Endodermal cell (in vitro differentiated cells): ENCODE results near the gene CTIF. TPM values are rescaled to one million over a fixed set of nuclear protein-coding genes. Genes with fewer than 3 reads are reported as not detected.

Experiments
- DNase-seq: peaks from one replicate; pipeline ENCODE4 v3.0.0-alpha.2; 2017
- H3K27ac ChIP-seq: 2 replicates; pipeline ENCODE4 v1.5.1; 2013; ENCODE audit warnings: mild to moderate bottlenecking, low read depth, low read length, moderate library complexity
- H3K27me3 ChIP-seq: 2 replicates; pipeline ENCODE4 v1.6.1; 2013; ENCODE audit warnings: mild to moderate bottlenecking, low read length, moderate library complexity; ENCODE audit not compliant: insufficient read depth, control insufficient read depth, poor library complexity, severe bottlenecking
- H3K36me3 ChIP-seq: 2 replicates; pipeline ENCODE4 v1.7.0; 2013; ENCODE audit warnings: mild to moderate bottlenecking, low read length, moderate library complexity; ENCODE audit not compliant: control insufficient read depth, insufficient read depth
- H3K4me1 ChIP-seq: one replicate; pipeline ENCODE4 v1.7.0; 2013; ENCODE audit warnings: low read length; ENCODE audit not compliant: control insufficient read depth, insufficient read depth
- H3K4me3 ChIP-seq: 2 replicates; pipeline ENCODE4 v1.5.1; 2013; ENCODE audit warnings: mild to moderate bottlenecking, low read length, moderate library complexity
- H3K9ac ChIP-seq: 2 replicates; pipeline ENCODE4 v1.6.1; 2013; ENCODE audit warnings: mild to moderate bottlenecking, low read length, moderate library complexity; ENCODE audit not compliant: poor library complexity, severe bottlenecking; ENCODE audit errors: extremely low read depth
- H3K9me3 ChIP-seq: 2 replicates; pipeline ENCODE4 v1.6.1; 2013; ENCODE audit warnings: mild to moderate bottlenecking, low read length, moderate library complexity; ENCODE audit not compliant: control insufficient read depth
- H3K27ac Mint-ChIP-seq: 2 replicates; pipeline ENCODE4 v1.8.0; 2020; ENCODE audit warnings: mixed read lengths
- H3K27me3 Mint-ChIP-seq: 2 replicates; pipeline ENCODE4 v1.8.0; 2021; ENCODE audit warnings: mild to moderate bottlenecking, mixed read lengths; ENCODE audit not compliant: insufficient read depth
- H3K36me3 Mint-ChIP-seq: 2 replicates; pipeline ENCODE4 v1.8.0; 2020; ENCODE audit warnings: low read depth, mixed read lengths
- H3K4me1 Mint-ChIP-seq: 2 replicates; pipeline ENCODE4 v1.8.0; 2020; ENCODE audit warnings: mixed read lengths
- H3K4me3 Mint-ChIP-seq: 2 replicates; pipeline ENCODE4 v1.8.0; 2020; ENCODE audit warnings: mild to moderate bottlenecking, moderate library complexity, mixed read lengths
- H3K9me3 Mint-ChIP-seq: 2 replicates; pipeline ENCODE4 v1.8.0; 2020; ENCODE audit warnings: mild to moderate bottlenecking, mixed read lengths
- CTCF ChIP-seq: fragments of 200-600 bp; sonication (generic); conservative IDR thresholded peaks from 2 replicates; pipeline ENCODE4 v1.5.0; 2021; ENCODE audit warnings: antibody characterized with exemption, mild to moderate bottlenecking
- WGBS, 2 experiments: methylation state at CpG; one replicate each; pipeline versions ENCODE4 v1.1.5 to v1.1.7; 2013; ENCODE audit warnings: missing lambda C conversion rate in 2 of 2, mixed read lengths in 1 of 2; ENCODE audit not compliant: insufficient coverage in 1 of 2, insufficient read length in 1 of 2; 5-methylcytosine and 5-hydroxymethylcytosine counted together
- total RNA-seq, 2 donors: library from RNA; stranded (reverse); fragmentation: NEBNext Ultra II Directional in 1 of 2; extraction: Animal tissue kit (Norgen Biotek cat#: 25700) in 1 of 2; gene quantifications; 2 replicates in 1 of 2; 3 replicates in 1 of 2; pipeline ENCODE4 v1.2.1, GENCODE V29; 2021

CTIF gene
- total RNA-seq, 2 donors from 2014 or later, result 33.8 to 41.6 TPM

- Mint-ChIP-seq H3K36me3 (no peaks in the 10 kb centered on the region), H3K4me3 (no peak overlapping the region), H3K9me3 (no peaks in the 10 kb centered on the region), H3K4me1 (peaks cover 27% of the 10 kb centered on the region), H3K27me3 (no peaks in the 10 kb centered on the region), H3K27ac (no peak overlapping the region)
- no peak for TF ChIP-seq CTCF
- no peak overlapping the region for H3K27ac ChIP-seq
- no peaks in the 10 kb centered on the region for H3K27me3 ChIP-seq
- H3K4me3 ChIP-seq, result no peak overlapping the region
- no peak for DNase-seq
- no peak overlapping the region for H3K9ac ChIP-seq
- no peaks in the 10 kb centered on the region for H3K36me3 ChIP-seq
- WGBS, 2 experiments, result 95 to 96% methylated on average over 4 to 17 of the region's 17 CpGs
- H3K4me1 ChIP-seq, result peaks cover 13% of the 10 kb centered on the region
- no peaks in the 10 kb centered on the region for H3K9me3 ChIP-seq
Observed at GRCh38 chr18:48609820-48610815, 71.3 kb downstream of the CTIF start.

GRCh38 chr18:48611203-48611602, 72.4 kb downstream of the CTIF start:
- H3K4me1 ChIP-seq, result peaks cover 5% of the 10 kb centered on the region
- no peaks in the 10 kb centered on the region for H3K27me3 ChIP-seq
- DNase-seq, result no peak
- no peaks in the 10 kb centered on the region for H3K36me3 Mint-ChIP-seq
- no peaks in the 10 kb centered on the region for H3K9me3 ChIP-seq
- no peaks in the 10 kb centered on the region for H3K27me3 Mint-ChIP-seq
- H3K4me3 Mint-ChIP-seq, result no peak overlapping the region
- no peak overlapping the region for H3K27ac ChIP-seq
- no peak for TF ChIP-seq CTCF
- 96 to 97% methylated on average over 5 of the region's 5 CpGs for WGBS, 2 experiments
- H3K9me3 Mint-ChIP-seq, result no peaks in the 10 kb centered on the region
- no peak overlapping the region for H3K9ac ChIP-seq
- H3K27ac Mint-ChIP-seq, result no peak overlapping the region
- H3K4me3 ChIP-seq, result no peak overlapping the region
- H3K4me1 Mint-ChIP-seq, result peaks cover 17% of the 10 kb centered on the region
- no peaks in the 10 kb centered on the region for H3K36me3 ChIP-seq

- TF ChIP-seq CTCF, result no peak
- H3K4me1 Mint-ChIP-seq, result peaks cover 13% of the 10 kb centered on the region
- WGBS, 2 experiments, result 83 to 94% methylated on average over 6 to 10 of the region's 10 CpGs
- no peaks in the 10 kb centered on the region for H3K27me3 ChIP-seq
- no peak overlapping the region for H3K4me3 ChIP-seq
- H3K36me3 Mint-ChIP-seq, result no peaks in the 10 kb centered on the region
- H3K27ac ChIP-seq, result no peak overlapping the region
- H3K4me1 ChIP-seq, result peaks cover 4% of the 10 kb centered on the region
- no peaks in the 10 kb centered on the region for H3K36me3 ChIP-seq
- no peak overlapping the region for H3K4me3 Mint-ChIP-seq
- H3K9me3 Mint-ChIP-seq, result no peaks in the 10 kb centered on the region
- H3K27ac Mint-ChIP-seq, result no peak overlapping the region
- no peak for DNase-seq
- H3K27me3 Mint-ChIP-seq, result no peaks in the 10 kb centered on the region
- H3K9me3 ChIP-seq, result no peaks in the 10 kb centered on the region
- H3K9ac ChIP-seq, result no peak overlapping the region
Observed at GRCh38 chr18:48611785-48612480, 73.1 kb downstream of the CTIF start.
